Loucy (cell line): ENCODE data around the gene SPATA7.

ENCODE experiments used
- CTCF ChIP-seq: fragments of 200-600 bp; sonication (generic); conservative IDR thresholded peaks from 2 replicates; pipeline ENCODE4 v1.5.1; 2014; ENCODE audit warnings: mild to moderate bottlenecking, antibody characterized with exemption, low read length
- EZH2phosphoT487 ChIP-seq: fragments of 200-600 bp; IDR thresholded peaks from 2 replicates; pipeline ENCODE4 v1.6.1; 2018; ENCODE audit warnings: antibody characterized with exemption, mild to moderate bottlenecking, moderate library complexity, borderline replicate concordance

- TF ChIP-seq EZH2phosphoT487 = no peak
- TF ChIP-seq CTCF = no peak
Measured at GRCh38 chr14:88476825-88477224, 91.4 kb downstream of the SPATA7 start.
